ENCODE results near the gene SEPTIN2. TPM values are rescaled to one million over a fixed set of nuclear protein-coding genes. Genes with fewer than 3 reads are reported as not detected.
"Not testable (repeated sequence)": the region's sequence is repeated elsewhere in the genome, so short reads cannot be mapped to it uniquely, and the experiment has no call there.

Gene SEPTIN2
- total RNA-seq, 3 donors from 2014 or later (not counting 1 experiment from before 2014, with no cell fraction given), result 275 to 315 (median 275) TPM

- Mint-ChIP-seq H3K36me3 (no peaks in the 10 kb centered on the region), H3K9me3 (no peaks in the 10 kb centered on the region), H3K4me1 (peaks cover 7 to 14% of the 10 kb centered on the region in 2 donors), H3K27ac (no peak overlapping the region), H3K27me3 (ENCODE audit: low read depth in 2 of 2) (no peaks in the 10 kb centered on the region), H3K4me3 (no peak overlapping the region)
- H3K9me3 ChIP-seq (ENCODE audit: control insufficient read depth, insufficient read depth, low read length), result no peaks in the 10 kb centered on the region
- peaks cover 4% of the 10 kb centered on the region for H3K4me1 ChIP-seq (ENCODE audit: control insufficient read depth, insufficient read depth, low read length)
- ATAC-seq (no peak), DNase-seq (no peak)
- H3K36me3 ChIP-seq (ENCODE audit: control insufficient read depth, insufficient read depth, low read length), result no peaks in the 10 kb centered on the region
- H3K27me3 ChIP-seq (ENCODE audit: control insufficient read depth, insufficient read depth, low read length), result no peaks in the 10 kb centered on the region
- no peak for TF ChIP-seq CTCF (IDR thresholded peaks at IDR 0.05)
- 90% methylated on average over 1 of the region's 2 CpGs for WGBS (ENCODE audit: insufficient coverage)
- H3K4me3 ChIP-seq (ENCODE audit: low read length), result no peak overlapping the region
- intact Hi-C loops (cut with micrococcal nuclease), result no loop called here
- no peak overlapping the region for H3K27ac ChIP-seq (ENCODE audit: low read length)
These were observed 63.1 kb downstream of the SEPTIN2 start for GRCh38 chr2:241378816-241379215.

- H3K4me3 Mint-ChIP-seq, result no peak overlapping the region
- 88% methylated on average over 7 of the region's 9 CpGs for WGBS (ENCODE audit: insufficient coverage)
These were observed 64.1 kb downstream of the SEPTIN2 start for GRCh38 chr2:241379481-241380480.

GRCh38 chr2:241381872-241382271 is 66.1 kb downstream of the SEPTIN2 start:
- H3K4me1 ChIP-seq (ENCODE audit: control insufficient read depth, insufficient read depth, low read length), result peaks cover 4% of the 10 kb centered on the region
- no peaks in the 10 kb centered on the region for H3K36me3 Mint-ChIP-seq
- H3K4me1 Mint-ChIP-seq, result peaks cover 7 to 14% of the 10 kb centered on the region in 2 donors
- no peaks in the 10 kb centered on the region for H3K27me3 ChIP-seq (ENCODE audit: control insufficient read depth, insufficient read depth, low read length)
- ATAC-seq (no peak), DNase-seq (no peak)
- no peak overlapping the region for H3K4me3 ChIP-seq (ENCODE audit: low read length)
- no peaks in the 10 kb centered on the region for H3K36me3 ChIP-seq (ENCODE audit: control insufficient read depth, insufficient read depth, low read length)
- H3K9me3 ChIP-seq (ENCODE audit: control insufficient read depth, insufficient read depth, low read length), result no peaks in the 10 kb centered on the region
- 58% methylated on average over 4 of the region's 4 CpGs for WGBS (ENCODE audit: insufficient coverage)
- no peak overlapping the region for H3K4me3 Mint-ChIP-seq
- TF ChIP-seq CTCF (IDR thresholded peaks at IDR 0.05), result no peak
- H3K27ac ChIP-seq (ENCODE audit: low read length), result no peak overlapping the region
- H3K27me3 Mint-ChIP-seq (ENCODE audit: low read depth in 2 of 2), result no peaks in the 10 kb centered on the region
- H3K27ac Mint-ChIP-seq, result no peak overlapping the region
- no peaks in the 10 kb centered on the region for H3K9me3 Mint-ChIP-seq
- intact Hi-C loops (cut with micrococcal nuclease), result no loop called here

More at GRCh38 chr2:241379481-241380480, 64.1 kb downstream of the SEPTIN2 start:
- Histone ChIP-seq H3K4me3 (ENCODE audit: low read length) (no peak overlapping the region), H3K4me1 (ENCODE audit: control insufficient read depth, insufficient read depth, low read length) (peaks cover 4% of the 10 kb centered on the region), H3K9me3 (ENCODE audit: control insufficient read depth, insufficient read depth, low read length) (no peaks in the 10 kb centered on the region), H3K27me3 (ENCODE audit: control insufficient read depth, insufficient read depth, low read length) (no peaks in the 10 kb centered on the region), H3K36me3 (ENCODE audit: control insufficient read depth, insufficient read depth, low read length) (no peaks in the 10 kb centered on the region), H3K27ac (ENCODE audit: low read length) (no peak overlapping the region)
- DNase-seq (no peak), ATAC-seq (no peak)
- peaks cover 7 to 14% of the 10 kb centered on the region in 2 donors for H3K4me1 Mint-ChIP-seq
- no peaks in the 10 kb centered on the region for H3K36me3 Mint-ChIP-seq
- intact Hi-C loops (cut with micrococcal nuclease), result no loop called here
- no peaks in the 10 kb centered on the region for H3K27me3 Mint-ChIP-seq (ENCODE audit: low read depth in 2 of 2)
- TF ChIP-seq CTCF (IDR thresholded peaks at IDR 0.05), result no peak
- no peak overlapping the region for H3K27ac Mint-ChIP-seq
- H3K9me3 Mint-ChIP-seq, result no peaks in the 10 kb centered on the region

GRCh38 chr2:241385450-241385849 is 69.7 kb downstream of the SEPTIN2 start:
- H3K4me3 Mint-ChIP-seq; H3K36me3 ChIP-seq (ENCODE audit: control insufficient read depth, insufficient read depth, low read length); H3K4me3 ChIP-seq (ENCODE audit: low read length); H3K27ac ChIP-seq (ENCODE audit: low read length); H3K36me3 Mint-ChIP-seq; intact Hi-C loops (cut with micrococcal nuclease); DNase-seq; H3K4me1 ChIP-seq (ENCODE audit: control insufficient read depth, insufficient read depth, low read length); H3K27ac Mint-ChIP-seq; H3K9me3 Mint-ChIP-seq; H3K9me3 ChIP-seq (ENCODE audit: control insufficient read depth, insufficient read depth, low read length); ATAC-seq; H3K27me3 Mint-ChIP-seq (ENCODE audit: low read depth in 2 of 2); H3K27me3 ChIP-seq (ENCODE audit: control insufficient read depth, insufficient read depth, low read length): not testable (repeated sequence)
- WGBS (ENCODE audit: insufficient coverage), result 100% methylated on average over 6 of the region's 7 CpGs
- H3K4me1 Mint-ChIP-seq, result peaks cover 7 to 14% of the 10 kb centered on the region in 2 donors
